ENCODE data around the gene GINS1.

DNA sequence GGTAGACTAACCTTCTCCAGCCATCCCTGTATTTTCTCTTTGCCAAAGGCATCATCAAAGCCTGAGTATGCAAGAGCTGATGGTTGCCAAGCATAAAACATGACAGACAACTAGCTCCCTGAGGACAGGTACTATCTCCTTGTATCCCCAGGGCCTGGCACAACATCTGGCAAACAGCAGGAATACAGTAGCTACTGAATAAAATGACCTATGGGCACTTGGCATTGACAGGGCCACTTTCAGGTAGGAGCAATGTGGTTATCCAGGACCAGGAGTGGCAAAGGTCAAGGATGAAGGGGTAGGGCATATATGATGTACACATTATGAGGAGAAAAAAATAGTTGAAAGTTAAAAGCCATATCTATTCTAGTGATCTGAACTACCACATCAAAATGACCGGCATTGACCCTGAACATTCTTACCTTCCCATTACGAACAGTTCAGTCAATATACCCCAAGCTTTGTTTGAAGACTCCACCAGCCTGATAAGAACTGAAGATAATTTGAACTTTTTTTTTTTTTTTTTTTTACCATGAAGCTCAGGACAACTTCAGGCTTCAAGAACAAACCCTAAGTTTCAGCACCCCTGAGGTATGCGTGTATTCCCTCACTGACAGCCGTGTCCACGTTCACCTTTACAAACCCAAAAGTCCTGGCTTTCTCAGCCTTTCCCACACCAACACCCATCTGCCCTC lies 29.1 kb upstream of the GINS1 start:
- TF ChIP-seq YY1 (IDR thresholded peaks at IDR 0.05; ENCODE audit: insufficient read depth, insufficient read length) = no peak
- TF ChIP-seq ZNF274 (IDR thresholded peaks at IDR 0.05; ENCODE audit: low read depth, low read length) = no peak
- TF ChIP-seq SUZ12 (IDR thresholded peaks at IDR 0.05; ENCODE audit: extremely low read depth, insufficient read depth, insufficient read length) = no peak
